GM10248 (cell line): Measurements from ENCODE around the gene CCNA1.

Experiments
- CTCF ChIA-PET: fragments of 300-600 bp; sonication (Branson Sonifier 250); formaldehyde crosslinking; extraction: SDS; loops from one replicate; lab custom pipeline; 2021; ENCODE audit warnings: antibody characterized with exemption; lab: Yijun Ruan, JAX
- POLR2A ChIA-PET: fragments of 350-650 bp; sonication (Branson Sonifier 250); formaldehyde crosslinking; extraction: SDS; loops from one replicate; lab custom pipeline; 2020; ENCODE audit warnings: antibody characterized with exemption; lab: Yijun Ruan, JAX
- DNase-seq: peaks from one replicate; pipeline ENCODE4 v3.0.0; 2012; ENCODE audit errors: extremely low spot score
- CTCF ChIP-seq: IDR thresholded peaks from 2 replicates; pipeline ENCODE4 v1.5.1; 2012; ENCODE audit warnings: mild to moderate bottlenecking, low read depth; ENCODE audit errors: extremely low read depth, missing control alignments, control extremely low read depth

Gene CCNA1

GRCh38 chr13:36432106-36432544 lies at the start of gene CCNA1:
Gene CCNA1, plus strand, starts transcription at chr13:36432495. Its CDS starts 562 bp downstream, at chr13:36433057.
- ChIA-PET CTCF (no interaction called here), POLR2A (no interaction called here)
- TF ChIP-seq CTCF, result no peak
- DNase-seq, result peak; percentile 51

- no peak for TF ChIP-seq CTCF
- DNase-seq, result no peak
- POLR2A ChIA-PET, result no interaction called here
- CTCF ChIA-PET, result no interaction called here
These were observed 46.8 kb upstream of the CCNA1 start for GRCh38 chr13:36385489-36385888.

- POLR2A ChIA-PET, result no interaction called here
- DNase-seq, result peak; percentile 17
- CTCF ChIA-PET, result interaction anchor here (1.1 to 1.5 kb wide), 4 partner anchors 10 to 112 kb away, joined by 3 to 5 read pairs (median 3); no protein-coding TSS in a partner anchor
- TF ChIP-seq CTCF, result no peak
These were observed 37.0 kb upstream of the CCNA1 start for GRCh38 chr13:36395280-36395679.

GRCh38 chr13:36405151-36405550 lies 27.1 kb upstream of the CCNA1 start:
- CTCF ChIA-PET, result interaction anchor here (0.9 kb wide), 1 partner anchor 9 kb away, joined by 3 read pairs; no protein-coding TSS in a partner anchor
- DNase-seq, result no peak
- no peak for TF ChIP-seq CTCF
- POLR2A ChIA-PET, result no interaction called here

GRCh38 chr13:36412736-36413135 lies 19.6 kb upstream of the CCNA1 start:
- ChIA-PET CTCF (no interaction called here), POLR2A (no interaction called here)
- TF ChIP-seq CTCF, result no peak
- no peak for DNase-seq

GRCh38 chr13:36413161-36413560 lies 19.1 kb upstream of the CCNA1 start:
- DNase-seq, result no peak
- TF ChIP-seq CTCF, result no peak
- ChIA-PET CTCF (no interaction called here), POLR2A (no interaction called here)
